Endothelial cell of umbilical vein (primary cell): ENCODE results near the gene SLC30A1.

Experiments
- CTCF ChIP-seq, 2 donors: IDR thresholded peaks; 1 replicate in 1 of 2; 2 replicates in 1 of 2; pipeline ENCODE4 v1.5.1; 2011; ENCODE audit warnings: low read length in 2 of 2, mild to moderate bottlenecking in 2 of 2, moderate library complexity in 2 of 2, control low read depth in 1 of 2, inconsistent platforms in 1 of 2, low read depth in 1 of 2; ENCODE audit not compliant: insufficient read depth in 1 of 2; ENCODE audit errors: extremely low read depth in 1 of 2
- EZH2 ChIP-seq: IDR thresholded peaks from 2 replicates; pipeline ENCODE4 v1.6.1; 2012; ENCODE audit warnings: borderline replicate concordance, low read depth, mild to moderate bottlenecking, moderate library complexity, low read length, inconsistent platforms; ENCODE audit not compliant: severe bottlenecking
- GATA2 ChIP-seq: IDR thresholded peaks from 2 replicates; pipeline ENCODE4 v1.7.0; 2011; ENCODE audit warnings: low read depth, mild to moderate bottlenecking, moderate library complexity, mixed read lengths, low read length; ENCODE audit not compliant: insufficient read length, insufficient read depth
- MAX ChIP-seq: IDR thresholded peaks from 2 replicates; pipeline ENCODE4 v1.6.1; 2011; ENCODE audit not compliant: insufficient read depth, insufficient read length
- MYC ChIP-seq: IDR thresholded peaks from one replicate; pipeline ENCODE4 v1.6.1; 2011; ENCODE audit warnings: mild to moderate bottlenecking, low read depth, low read length
- POLR2A ChIP-seq: IDR thresholded peaks from 2 replicates; pipeline ENCODE4 v1.6.1; 2012; ENCODE audit warnings: low read depth, mild to moderate bottlenecking, control low read depth, low read length
- POLR2AphosphoS5 ChIP-seq: IDR thresholded peaks from 2 replicates; pipeline ENCODE4 v1.6.1; 2012; ENCODE audit warnings: low read depth, mild to moderate bottlenecking, control low read depth, low read length, moderate library complexity; ENCODE audit not compliant: insufficient read depth

- TF ChIP-seq POLR2A (no peak), CTCF (IDR thresholded peaks at IDR 0.05; ENCODE audit: extremely low read depth in 1 of 2, insufficient read depth in 1 of 2, low read depth in 1 of 2, low read length in 2 of 2) (no peak), EZH2 (no peak), POLR2AphosphoS5 (no peak), MAX (no peak), MYC (no peak), GATA2 (no peak)
Measured at GRCh38 chr1:211607754-211608473, 29.0 kb upstream of the SLC30A1 start.
